ENCODE measurements around the gene HK3.

Gene HK3, protein sequence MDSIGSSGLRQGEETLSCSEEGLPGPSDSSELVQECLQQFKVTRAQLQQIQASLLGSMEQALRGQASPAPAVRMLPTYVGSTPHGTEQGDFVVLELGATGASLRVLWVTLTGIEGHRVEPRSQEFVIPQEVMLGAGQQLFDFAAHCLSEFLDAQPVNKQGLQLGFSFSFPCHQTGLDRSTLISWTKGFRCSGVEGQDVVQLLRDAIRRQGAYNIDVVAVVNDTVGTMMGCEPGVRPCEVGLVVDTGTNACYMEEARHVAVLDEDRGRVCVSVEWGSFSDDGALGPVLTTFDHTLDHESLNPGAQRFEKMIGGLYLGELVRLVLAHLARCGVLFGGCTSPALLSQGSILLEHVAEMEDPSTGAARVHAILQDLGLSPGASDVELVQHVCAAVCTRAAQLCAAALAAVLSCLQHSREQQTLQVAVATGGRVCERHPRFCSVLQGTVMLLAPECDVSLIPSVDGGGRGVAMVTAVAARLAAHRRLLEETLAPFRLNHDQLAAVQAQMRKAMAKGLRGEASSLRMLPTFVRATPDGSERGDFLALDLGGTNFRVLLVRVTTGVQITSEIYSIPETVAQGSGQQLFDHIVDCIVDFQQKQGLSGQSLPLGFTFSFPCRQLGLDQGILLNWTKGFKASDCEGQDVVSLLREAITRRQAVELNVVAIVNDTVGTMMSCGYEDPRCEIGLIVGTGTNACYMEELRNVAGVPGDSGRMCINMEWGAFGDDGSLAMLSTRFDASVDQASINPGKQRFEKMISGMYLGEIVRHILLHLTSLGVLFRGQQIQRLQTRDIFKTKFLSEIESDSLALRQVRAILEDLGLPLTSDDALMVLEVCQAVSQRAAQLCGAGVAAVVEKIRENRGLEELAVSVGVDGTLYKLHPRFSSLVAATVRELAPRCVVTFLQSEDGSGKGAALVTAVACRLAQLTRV
- 0 reads per million in 2 donors for total RNA-seq

DNA sequence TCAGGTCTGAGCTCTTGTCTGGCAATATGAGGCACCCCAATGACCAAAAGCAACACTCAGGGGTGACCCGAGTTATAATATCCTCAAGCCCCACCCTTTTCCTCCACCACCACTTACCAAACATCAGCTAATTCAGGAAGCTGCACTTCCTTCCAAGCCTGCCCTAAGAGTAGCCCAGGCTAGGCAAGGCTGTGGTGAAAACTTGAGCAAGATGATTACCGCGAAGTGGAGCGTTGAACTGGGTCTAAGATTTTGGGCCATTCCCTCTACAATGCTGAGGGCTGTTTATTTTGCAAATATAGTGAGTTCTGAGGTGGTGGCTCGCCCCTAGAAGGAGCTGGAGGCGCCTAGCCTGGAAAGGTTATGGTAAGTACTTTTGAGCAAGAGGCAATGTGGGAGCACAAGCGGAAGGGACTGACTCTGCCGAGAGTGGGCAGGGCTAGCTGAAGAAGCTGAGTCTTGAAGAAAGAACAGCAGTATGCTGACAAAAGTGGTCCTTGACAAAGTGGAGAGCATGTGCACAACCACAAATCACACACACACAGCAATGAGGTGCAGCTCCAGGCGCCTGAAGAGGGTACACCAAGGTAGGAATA, at the start of gene HK3:
Gene HK3, minus strand, starts transcription at position 51 of the 596 bp plus-strand sequence. CDS start 3,187 bp downstream, outside the sequence.
- no peak for DNase-seq

DNA sequence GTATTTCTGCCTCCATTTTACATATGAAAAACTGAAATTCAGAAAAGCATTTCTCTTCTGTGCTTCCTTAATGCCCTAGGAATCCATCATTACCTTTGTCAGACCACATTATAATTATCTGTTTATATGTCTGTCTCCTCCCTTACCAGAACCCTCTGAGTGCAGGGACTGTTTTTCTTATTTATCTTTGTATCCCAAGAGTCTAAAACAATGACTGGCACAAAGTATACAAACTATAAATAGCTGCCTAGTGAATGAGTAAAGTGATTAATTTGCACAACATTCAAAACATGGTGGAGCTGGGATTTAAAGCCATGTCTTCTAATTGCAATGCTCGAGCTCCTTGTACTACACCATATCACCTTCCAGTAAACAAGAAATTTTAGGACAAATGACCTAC, 49.3 kb upstream of the HK3 start:
- DNase-seq = no peak

DNA sequence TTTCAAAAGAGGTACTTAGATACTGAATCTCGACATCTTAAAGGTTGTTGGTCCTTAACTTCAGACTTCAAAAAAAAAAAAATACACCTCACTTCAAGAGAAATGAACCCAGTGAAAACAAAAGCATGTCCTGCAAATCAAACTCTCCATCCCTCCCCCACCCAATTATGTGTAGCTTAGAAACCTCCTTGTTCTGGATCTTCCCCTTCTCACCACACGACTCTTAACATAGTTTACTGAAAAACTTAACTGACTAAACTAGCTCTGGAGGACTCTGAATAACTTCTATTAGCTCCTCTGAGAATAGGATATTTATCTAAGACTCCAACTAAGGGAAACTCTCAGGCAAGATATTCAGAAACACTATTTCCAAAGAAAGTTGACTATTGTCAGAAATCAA, 48.7 kb upstream of the HK3 start:
- DNase-seq = no peak

DNA sequence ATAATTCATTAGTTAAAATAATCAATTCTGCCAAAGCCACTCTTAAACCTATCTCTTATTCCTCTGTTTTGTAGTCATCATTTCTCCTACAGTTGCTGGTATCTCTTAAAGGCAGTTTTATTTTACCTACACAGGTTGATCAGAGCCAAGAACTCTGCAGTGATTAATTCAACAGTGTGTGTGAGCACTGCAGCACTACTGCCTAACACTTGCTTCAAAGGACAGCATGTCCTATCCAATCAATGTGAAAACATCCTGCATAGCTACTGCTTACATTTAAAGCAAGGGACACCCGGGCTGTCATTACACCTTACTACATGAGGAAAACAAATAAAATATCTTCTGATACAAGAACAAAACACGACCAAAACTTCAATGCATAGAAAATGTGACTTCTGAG, 45.1 kb upstream of the HK3 start:
- DNase-seq = no peak

DNA sequence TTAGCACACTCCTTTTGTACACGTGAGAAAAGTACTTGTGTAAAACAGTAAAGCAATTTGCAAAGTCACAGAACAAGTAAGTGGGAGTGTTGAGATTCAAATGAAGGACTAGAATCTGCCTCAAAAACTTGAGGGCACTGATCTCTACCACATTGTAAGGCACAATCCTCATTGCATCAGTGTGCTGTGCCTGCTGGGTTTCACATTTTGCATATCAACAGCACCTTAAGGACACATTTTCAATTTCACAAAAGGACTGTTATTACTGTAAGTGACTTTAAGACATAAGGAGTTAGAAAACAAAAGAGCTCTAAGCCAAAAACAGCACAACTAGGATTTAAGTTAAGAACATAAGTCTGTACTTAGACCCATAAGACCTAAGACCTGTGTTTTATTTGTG, 44.7 kb upstream of the HK3 start:
- DNase-seq = peak in 1 of 5 experiments; percentile 17

DNA sequence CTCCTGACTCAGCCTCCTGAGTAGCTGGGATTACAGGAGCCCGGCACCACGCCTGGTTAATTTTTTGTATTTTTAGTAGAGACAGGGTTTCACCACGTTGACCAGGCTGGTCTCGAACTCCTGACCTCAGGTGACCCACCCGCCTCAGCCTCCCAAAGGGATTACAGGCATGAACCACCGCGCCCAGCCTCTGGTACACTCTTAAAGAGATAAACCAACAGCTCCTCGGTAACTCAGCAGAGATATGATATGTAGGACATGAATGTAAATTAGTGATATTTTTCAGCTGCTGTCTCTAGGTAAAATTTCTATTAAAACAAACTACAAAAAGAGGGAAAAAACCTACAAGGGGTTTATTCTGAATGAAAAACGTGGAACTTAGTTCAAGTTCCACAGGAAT, 42.8 kb upstream of the HK3 start:
- no peak for DNase-seq

DNA sequence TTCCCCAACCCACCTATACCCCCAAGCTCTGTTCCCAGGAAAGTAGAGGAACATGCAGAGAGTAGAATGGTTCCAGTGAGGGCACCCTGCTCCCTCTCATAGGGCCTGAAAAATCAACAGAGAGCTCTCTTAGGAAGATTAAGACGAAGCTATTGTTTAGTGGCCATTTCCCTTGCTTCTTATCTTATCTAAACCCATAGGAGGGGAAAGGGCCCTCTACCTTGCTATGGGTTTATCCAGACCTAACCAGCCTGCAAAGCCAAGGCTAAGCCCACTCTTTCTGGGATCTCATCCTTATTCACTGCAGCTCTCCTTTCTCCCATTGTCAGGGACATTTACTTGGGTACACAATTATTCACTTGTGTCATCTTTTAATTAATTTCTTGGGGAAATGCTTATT, 39.3 kb upstream of the HK3 start:
- no peak for DNase-seq

DNA sequence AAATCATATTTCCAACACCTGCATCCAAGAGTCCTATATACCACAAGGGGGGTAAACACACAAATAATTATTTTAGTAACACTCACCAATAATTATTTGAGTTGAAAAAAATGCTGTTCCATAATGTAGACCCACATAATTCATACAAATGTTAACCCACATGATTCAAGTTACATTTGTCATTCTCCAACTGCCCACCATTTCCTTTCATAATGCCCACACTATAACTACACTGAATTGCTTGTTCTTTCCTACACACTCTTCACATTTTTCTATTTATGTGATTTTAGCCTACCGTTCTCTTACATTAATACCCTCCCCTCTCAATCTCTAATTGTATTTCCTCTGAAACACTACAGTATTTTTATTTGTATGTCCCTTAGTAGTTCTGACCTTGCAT, 35.9 kb upstream of the HK3 start:
- no peak for DNase-seq

DNA sequence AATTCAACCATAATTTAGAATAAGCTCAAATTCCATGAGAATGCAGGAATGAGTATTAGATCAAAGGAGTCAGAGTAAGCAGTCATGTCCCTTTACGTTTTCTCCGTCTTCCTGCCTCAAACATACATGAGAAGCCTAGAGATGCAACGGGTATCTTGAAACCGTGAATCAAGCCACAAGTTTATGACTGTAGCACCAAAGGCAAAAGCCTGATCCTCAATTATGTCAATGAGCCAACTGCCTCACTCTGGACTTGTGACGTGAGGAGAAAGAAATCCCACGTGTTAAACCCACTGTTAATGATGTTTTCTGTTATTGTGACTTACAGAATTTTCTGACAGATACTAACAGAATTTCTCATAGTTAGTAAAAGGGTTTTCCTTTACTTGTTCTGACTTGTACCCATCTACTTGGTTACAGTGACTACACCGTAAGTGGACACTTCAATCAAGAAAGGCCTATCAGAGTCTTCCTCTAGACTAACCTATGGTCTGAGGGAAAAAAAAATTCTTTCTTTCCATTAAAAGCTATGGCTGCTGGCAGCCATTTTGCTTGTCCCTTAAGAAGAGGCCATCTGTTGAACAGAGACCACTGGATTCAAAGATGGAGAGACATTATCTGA, 35.3 kb upstream of the HK3 start:
- no peak for DNase-seq

DNA sequence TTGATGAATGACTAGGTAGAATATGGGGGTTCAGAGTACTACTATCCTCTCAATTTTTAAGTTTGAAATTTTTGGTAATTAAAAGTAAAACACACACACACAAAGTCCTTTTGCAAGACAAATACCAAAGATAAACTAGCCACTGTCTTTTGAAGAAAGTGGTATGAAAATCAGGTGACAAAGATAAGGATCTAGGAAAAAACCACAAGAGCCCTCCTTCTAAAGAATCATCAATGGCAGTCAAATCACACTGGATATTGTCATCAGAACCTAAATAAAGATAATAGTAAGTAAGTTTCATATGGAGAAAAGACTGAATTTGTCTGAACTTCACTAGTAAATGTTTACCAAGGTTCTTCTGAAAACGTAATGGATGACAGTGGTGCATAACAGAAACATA, 30.5 kb upstream of the HK3 start:
- DNase-seq = peak in 1 of 5 experiments; percentile 36

DNA sequence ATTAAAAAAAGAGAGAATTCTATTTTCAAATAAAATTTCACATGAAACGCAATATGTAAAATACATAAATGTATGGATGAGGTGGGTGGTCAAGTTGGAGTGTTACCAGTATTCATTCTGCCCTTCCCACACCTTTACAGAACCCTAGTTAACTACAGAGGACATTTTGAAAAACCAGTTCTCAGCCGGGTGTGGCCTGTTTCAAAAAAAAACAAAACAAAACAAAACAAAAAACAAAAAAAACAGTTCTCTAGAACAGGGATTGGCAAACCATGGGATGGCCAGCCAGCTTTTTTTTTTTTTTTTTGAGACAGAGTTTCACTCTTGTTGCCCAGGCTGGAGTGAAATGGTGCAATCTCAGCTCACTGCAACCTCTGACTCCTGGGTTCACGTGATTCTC, 28.4 kb upstream of the HK3 start:
- DNase-seq = no peak

DNA sequence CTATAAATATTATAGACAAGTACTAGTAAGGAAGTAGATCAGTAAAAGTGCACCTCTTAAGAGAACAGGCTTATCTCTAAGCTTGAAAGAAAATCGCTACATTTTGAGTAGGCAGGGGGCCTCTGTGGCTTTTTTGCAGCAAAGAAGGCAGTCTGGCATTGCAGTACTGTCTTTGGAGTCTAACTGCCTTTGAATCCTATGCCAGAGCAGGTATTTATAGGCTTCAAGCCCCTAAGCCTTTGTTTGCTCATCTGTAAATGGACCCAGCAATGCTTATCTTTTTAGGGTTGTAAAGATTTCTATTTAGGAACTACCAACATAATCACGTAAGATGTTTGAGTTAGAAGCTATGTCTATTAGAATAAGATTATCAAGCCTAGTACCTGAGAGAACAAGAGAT, 23.7 kb upstream of the HK3 start:
- no peak for DNase-seq

DNA sequence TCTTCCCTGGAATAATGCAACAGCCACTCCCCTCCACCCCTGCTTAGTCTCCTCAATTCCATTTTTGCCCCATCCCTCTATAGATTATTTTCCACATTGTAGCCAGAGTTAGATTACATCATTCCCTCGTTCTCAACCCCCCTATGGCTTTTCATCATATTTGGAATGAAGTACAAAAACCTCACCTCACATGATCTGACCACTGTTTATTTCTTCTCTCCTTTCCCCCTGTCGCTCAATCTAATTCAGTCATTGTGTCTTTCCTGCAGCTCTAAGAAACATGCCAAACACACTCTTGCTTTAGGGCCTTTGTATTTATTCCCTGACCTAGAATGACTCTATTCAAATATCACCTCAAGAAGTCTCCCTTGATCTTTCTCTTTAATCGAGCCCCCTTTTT, 22.6 kb upstream of the HK3 start:
- DNase-seq = no peak

DNA sequence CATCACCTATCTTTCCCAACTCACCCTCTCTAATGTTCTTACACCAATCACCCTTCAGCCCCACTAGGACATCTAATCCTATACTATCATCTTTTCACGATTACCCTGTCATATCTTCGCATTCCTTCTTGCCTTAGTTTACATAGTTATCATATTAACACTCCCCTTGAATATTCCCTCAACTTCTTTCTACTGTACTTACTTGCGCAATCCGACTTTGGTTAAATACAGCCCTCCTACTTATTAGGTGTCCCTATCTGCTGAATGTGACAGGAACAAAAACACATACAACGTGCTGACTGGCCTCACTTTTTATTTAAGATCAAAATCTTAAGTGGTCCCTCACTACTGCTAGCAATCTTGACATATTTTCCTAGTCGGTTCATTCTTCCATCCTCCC, 19.5 kb upstream of the HK3 start:
- no peak for DNase-seq

DNA sequence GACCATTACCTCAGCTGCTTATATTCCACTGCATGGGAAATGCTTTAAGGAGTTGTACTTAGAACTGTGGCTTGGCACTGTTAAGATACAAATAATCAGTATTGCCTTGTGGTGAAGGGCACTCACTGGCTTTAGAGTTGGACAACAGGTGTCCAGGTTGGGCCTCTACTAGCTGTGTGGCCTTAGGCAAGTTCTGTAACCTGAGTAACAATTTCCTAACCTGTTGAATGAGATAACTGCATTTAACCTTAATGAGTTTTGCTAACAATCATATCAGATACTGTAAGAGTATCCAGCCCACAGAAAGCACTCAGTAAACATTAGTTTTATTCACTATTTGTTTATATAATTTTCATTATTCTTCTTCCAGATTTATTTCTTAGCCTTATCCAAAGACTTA, 17.2 kb upstream of the HK3 start:
- DNase-seq = no peak

DNA sequence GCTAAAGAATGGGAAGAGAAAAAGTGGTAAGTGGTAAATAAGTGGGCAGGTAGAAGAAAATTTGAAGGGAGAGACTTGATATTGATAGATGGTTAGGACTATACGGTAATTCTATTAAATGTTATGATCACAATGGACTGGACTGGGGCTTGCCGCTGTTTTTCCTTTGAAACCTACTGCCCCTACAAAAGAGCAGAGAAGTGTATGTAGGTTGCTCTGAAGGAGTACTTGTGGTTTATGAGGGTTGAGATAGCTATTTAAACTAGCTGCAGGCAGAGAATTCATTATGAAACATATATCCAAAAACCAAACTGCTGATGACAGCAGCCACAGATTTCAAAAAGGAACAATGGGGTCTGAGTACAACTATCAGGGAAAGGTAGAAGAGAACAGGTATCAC, 16.8 kb upstream of the HK3 start:
- no peak for DNase-seq

DNA sequence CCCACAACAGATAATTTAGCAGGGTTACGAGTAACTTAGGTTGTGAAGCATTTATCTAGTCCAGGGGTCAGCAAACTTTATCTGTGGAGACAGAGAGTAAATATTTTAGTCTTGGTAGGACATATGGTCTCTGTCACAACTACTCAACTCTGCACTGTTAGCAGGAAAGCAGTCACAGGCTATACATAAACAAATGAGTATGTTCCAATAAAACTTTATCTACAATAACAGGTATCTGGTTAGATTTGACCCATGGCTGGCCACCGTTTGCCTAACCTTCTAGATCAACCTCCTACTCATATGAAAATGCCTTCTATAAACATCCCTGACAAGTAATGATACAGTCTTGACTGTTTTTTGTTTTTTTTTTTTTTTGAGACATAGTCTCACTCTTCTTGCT, 13.0 kb upstream of the HK3 start:
- DNase-seq = no peak

DNA sequence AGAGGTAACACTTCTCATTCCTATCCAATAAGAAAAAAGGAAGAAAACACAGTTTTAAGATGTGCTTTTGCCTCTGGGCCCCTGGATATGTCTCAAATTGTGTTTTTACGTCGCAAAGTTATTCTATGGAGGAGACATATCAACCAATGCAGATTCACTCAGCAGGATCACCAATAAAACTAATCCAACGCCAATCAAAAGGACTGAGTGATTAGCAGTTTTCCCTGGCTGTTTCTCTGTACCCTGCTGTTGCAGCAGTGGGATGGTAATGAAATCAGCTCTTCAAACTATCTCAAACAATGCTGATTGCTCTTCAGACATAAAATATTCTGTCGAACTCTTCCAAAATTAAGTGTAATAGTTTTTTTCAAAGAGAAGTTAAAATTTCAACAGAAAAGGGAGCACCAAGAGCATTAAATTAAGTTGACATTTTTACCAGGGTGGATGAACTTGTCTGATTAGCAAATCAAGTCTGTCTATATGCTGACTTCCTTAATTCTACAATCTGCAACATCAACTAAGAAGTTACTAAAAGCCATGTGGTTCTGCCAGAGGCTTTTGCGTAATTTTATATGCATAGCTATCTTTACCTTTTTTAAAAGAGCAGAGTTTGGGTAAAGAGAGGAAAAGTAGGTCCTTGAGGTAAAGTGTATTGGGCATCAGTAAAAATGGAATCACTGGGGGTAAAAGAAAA, 9.7 kb upstream of the HK3 start:
- no peak for DNase-seq

DNA sequence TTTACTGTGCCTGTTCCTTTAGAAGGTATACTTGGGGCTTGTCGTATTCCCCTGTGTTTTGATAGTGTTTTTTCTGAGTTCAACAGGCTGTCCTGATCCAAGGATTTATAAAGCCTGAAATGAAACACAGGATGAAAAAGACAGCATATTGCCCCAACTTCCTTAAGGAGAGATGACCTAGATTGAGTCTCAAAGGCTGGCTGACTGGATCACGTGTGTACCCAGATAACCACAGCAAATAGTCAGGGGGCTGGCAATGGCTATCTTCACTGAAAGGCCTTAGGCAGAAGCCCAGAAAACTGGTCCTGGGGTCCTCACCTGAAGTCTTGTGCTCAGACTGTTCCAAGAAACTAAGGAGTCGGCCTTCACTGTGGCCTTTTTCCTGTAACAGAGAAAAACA, 7.7 kb upstream of the HK3 start:
- DNase-seq = no peak

DNA sequence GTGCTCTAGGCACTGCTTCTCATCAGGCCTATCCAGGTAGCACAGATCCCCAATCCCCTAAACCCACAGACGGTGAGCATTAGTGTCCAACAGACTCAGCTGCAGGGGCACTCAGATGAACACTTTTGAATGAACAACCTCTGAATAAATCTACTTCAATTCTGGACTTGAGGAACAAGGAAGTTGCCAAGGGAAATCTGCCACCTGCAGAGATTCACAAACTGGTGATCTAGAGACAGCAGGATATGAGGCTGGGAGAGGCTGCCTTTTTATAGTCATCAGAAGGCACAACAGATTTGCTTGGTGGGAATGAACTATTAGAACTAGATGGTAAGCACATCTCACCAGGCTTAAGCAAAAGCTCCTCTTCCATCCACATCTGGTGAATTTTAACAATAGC, 7.0 kb upstream of the HK3 start:
- no peak for DNase-seq

DNA sequence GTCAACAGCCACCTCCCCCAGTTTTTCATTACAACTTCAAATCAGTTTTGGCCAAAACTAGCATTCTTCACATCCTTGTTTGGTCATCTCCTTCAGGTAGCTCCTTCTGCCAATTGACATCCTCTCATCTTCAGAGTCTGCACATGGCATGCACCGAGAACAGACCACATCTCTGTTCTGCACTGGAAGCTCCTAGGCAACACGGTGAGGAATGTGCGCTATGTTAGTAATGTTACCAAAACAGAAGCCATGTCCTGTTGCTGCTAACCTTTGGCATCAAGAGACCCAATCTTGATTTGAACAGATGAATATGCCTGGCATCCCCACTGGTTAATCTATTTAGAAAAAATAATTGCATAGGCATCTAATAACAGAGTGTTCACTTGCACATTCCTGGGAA, 5.1 kb upstream of the HK3 start:
- no peak for DNase-seq

DNA sequence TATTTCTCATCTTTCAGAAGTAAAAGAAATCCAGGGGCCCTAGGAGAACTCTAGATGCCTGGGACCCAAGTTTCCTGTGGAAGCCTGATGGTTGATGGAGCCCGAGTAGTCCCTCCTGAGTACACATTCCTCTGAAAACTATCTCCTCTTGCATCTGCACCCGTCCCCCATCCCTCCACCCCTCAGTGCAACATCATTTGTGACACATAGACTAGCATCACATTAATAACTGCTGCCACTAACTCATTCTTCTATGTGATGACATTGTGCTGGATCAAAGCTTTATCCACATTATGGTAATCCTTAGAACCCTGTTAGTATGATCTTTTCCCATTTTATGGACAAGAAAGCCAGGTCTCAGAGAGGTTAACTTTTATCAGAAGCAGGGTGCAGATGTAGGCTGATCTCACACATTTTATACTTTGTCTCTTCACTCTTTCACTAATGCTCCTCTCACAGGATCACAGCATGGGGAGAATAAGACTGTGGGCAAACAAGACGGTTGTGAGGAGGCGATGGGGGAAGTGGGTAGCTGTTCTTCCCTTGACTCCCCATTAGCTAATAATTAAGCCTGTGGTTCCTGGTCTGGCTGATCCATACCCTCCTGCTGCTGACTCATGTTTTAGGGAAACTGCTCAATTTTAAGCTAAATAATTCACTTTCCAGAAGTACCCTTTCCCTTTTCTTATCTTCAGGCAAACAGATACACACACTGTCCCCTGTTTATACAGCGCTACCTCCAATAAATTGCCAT, 3.9 kb upstream of the HK3 start:
- no peak for DNase-seq
